ENCODE results near the gene SEL1L.
"Not testable (repeated sequence)": the region's sequence is repeated elsewhere in the genome, so short reads cannot be mapped to it uniquely, and the experiment has no call there.

SEL1L gene

DNA sequence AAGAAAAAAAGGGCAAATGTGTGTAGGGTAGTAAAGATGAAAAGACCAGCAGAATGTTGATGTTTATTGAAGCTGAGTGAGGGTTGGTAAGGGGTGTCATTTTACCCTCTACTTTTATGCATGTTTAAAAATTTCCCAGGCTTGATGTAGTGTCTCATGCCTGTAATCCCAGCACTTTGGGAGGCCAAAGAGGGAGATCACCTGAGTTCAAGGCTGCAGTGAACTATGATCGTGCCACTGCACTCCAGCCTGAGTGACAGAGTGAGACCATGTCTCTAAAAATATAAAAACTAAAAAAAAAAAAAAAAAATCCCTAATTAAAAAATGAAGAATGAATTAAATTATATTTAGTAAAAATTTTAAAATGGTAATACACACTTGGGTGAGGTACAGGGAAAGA lies 8.5 kb downstream of the SEL1L start:
- no peak for DNase-seq

DNA sequence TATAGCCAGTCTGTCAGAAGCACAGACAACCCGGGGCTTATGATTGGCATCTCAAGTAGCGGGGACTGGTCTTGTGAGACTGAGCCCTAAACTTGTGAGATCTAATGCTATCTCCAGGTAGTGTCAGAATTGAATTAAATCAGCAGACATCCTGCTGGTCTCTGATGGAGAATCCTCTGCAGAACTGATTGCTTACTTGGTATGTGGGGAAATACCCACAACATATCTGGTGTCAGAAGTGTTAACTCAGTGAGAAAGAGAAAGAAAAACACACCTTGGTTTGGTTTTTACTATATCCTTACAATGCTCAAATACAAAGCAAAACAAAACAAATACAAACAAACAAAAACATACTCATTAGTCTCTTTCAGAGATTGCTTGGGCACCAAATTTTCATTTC lies 10.0 kb downstream of the SEL1L start:
- DNase-seq, result no peak

DNA sequence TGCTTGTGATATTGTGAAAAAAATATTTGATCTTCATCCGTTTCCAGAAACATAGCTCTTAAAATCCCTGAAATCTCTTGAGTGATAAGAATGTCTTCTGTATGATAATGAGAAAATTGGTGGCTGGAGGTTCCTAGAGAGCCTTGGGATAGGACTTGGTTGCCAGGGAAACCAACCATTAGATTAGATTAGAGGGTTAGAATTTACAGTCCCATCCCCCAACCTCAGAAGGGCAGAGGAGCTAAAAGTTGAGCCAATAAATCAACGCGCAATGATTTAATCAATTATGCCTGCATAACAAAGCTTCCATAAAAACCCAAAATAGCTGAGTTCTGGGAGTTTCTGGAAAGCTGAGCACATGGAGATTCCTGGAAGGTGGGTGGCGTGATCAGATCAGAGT lies 10.6 kb downstream of the SEL1L start:
- no peak for DNase-seq

DNA sequence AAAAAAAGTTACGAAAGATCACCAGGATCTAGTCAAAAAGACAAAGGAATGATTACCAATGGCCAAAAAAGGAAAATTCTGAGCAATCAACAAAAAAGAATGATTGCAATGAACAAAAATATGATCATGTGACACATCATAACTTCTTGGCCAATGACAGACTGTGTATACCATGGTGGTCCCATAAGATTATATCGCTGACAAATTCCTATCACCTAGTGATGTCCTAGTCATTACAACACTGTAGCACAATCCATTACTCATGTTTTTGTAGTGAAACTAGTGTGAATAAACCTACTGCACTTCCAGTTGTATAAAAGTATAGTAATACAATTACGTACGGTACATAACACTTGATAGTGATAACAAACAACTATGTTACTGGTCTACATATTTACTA lies 12.3 kb downstream of the SEL1L start:
- no peak for DNase-seq

DNA sequence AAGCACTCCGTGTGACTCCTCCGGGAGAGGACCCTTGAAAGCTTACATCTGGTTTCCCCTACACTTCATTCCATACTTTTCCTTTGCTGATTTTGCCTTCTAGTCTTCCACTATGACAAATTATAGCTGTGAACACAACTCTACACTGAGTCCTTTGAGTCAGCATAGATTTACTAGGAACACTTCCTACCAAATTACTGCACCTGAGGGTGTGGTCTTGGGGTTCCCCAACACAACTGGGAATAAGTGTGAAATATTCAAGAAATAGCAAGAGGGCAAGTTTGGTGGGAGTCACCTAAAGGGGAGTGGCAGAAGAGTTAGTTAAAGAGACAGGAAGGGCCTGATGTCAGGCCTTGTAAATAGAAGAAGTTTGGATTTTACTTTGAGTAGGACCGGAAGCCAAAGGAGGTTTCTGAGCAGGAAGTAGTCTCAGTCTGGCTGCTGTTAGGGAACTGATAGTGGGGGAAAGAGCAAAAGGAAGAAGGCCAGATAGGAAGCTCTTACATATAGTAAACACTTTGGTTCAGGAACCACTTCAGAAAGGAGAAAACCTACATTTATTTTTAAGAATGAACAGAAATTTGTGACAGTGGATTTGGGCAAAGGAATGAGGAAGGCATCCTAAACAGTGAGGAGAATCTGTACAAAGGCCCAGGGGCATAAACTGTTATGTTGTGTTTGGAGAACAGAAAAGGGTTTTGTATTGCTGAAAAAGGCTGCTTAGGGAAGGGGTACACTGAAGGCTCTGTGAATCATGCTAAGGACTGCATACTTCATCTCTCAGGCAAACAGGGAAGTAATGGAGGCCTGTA lies 14.2 kb downstream of the SEL1L start:
- DNase-seq, result peak; percentile 90 to 94

DNA sequence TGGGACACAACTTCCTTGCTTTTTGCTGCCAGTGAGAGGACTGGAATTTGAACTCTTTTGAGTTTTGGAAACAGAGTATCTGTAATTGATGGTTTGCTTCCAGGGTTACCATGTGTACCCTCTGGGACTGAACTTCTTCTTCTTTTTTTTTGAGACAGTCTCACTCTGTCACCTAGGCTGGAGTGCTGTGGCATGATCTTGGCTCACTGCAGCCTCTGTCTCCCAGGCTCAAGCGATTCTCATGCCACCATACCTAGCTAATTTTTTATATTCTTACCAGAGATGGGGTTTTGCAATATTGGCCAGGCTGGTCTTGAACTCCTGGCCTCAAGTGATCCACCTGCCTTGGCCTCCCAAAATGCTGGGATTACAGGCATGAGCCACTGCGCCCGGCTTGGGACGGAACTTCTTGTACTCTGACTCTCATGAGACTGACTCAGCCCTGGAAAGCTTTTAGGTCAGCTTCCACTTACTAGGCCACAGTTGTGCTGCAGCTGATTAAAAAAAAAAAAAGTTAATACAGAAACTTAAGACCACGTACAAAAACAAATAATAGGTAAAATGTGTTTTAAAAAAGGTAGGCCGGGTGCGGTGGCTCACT lies 15.8 kb downstream of the SEL1L start:
- peak in 1 of 2 donors; percentile 78 for DNase-seq

DNA sequence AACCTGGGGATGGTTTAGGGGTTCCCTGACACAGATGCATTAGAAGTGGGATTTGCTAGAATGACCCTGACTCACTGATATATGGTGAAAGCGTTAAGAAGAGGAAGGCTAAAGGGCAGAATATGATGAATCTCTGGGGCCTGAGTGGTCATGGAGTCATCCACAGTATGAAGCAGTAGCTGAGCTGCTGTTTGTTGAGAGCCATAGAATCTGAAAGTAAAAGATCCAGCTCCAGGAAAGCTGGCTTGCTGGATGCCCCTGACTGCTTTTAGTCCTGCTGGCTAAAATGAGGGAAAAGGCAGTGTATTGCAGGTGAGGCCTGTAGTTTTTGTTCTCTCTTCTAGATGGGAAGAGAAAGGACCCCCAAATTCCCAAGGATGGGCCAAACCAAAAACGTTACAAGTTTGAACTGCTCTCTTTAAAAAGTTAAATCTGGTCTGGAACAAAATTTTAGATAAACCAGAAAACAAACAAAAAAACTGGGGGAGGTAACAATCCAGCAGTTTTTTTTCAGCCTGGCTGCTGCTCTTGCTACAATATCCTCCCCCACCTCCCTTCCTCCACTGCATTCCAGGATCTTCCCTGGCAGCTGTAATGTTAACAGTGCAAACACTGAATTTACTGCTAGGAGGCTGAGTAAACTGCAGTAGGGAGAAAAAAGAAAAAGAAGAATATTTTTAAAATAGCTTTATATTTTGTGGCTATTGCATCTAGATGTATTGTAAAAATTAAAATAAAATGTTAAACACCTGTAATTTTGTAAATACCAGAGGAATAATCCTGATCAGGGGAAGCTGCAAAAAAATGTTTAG lies 16.5 kb downstream of the SEL1L start:
- DNase-seq, result peak; percentile 19 to 42

DNA sequence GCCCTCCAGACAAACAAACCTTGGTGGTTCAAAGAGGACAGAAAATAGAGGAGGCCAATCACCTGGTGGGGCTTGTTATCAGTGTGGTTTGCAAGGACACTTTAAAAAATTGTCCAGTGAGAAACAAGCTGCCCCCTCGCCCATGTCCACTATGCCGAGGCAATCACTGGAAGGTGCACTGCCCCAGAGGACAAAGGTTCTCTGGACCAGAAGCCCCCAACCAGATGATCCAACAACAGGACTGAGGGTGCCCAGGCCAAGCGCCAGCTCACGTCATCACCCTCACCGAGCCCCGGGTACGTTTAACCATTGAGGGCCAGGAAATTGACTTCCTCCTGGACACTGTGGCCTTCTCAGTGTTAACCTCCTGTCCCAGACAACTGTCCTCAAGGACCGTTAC lies 17.7 kb downstream of the SEL1L start:
- DNase-seq, result not testable (repeated sequence)

DNA sequence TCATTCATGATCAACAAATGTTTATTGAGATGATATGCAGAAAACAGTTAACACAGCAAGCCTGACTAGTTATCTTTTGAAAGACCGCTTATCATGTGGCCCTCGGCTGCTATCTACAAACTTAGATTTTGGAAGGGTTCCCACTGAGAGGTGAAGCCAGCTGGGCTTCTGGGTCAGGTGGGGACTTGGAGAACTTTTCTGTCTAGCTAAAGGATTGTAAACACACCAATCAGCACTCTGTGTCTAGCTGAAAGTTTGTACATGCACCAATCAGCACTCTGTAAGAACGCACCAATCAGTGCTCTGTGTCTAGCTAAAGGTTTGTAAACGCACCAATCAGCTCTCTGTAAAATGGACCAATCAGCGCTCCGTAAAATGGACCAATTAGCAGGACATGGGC lies 20.8 kb downstream of the SEL1L start:
- not testable (repeated sequence) for DNase-seq

DNA sequence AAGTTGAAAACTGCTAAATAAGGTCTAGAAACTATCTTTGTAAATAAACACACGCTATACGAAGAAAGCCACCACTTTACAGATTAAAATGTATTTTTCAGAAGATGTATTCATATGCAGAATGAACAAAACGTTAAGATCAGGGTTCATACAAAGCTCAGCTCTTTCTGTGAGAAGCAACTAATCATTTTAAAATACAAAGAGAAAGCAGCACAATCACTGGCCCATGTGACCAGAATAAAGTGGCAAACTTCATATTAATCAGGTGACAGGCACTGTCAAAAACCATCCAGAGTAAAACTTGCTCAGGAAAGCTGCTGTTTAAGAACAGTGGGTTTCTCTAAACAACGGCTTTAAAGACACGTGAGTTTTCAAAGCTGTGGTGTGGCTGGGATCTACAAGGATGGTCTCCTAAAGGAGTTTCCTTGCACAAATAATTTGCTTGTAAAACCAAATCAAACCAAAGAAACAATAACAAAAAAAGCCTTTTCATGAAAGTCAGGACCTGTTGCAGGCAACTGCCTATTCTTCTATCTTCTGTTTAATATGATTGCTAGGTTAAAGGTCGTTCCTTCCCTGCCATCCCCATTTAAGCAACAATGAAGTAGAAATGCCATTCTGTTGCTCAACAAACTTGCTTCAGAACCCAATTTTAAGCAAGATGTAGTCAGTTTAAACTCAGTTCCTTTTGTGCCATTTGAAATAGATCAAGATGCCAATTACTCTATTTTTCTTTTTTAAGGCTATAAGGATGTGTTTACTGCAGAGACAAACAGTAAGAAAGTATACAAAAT lies 22.3 kb downstream of the SEL1L start:
- DNase-seq, result peak; percentile 77 to 84

DNA sequence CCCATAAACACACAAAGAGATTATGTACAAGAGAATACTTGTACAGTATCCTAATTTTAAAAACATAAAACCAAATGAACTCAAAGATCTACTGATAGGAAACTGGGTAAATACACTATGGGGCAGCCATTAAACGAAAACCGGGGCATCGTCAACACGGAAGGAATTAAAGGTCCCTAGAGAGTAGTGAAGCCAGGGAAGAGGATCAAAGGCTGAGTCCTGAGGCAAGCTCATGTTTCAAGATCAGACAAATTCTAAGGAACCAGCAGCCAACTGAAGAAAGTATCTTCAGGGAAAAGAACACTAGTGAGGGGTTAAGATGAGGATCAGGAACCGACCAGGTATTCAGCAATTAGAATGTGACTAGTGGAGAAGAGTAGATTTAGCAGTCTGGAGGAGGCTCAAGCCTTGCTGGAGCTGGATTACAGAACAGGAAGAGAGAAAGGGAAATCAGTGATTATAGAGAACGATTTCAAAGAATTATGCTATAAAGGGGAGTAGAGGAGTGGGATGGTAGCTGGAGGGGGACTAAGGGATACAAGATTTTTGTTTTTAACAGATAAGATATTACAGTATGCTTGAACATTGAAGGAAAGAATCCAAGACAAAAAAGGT lies 23.7 kb downstream of the SEL1L start:
- peak in 1 of 2 donors; percentile 23 for DNase-seq

DNA sequence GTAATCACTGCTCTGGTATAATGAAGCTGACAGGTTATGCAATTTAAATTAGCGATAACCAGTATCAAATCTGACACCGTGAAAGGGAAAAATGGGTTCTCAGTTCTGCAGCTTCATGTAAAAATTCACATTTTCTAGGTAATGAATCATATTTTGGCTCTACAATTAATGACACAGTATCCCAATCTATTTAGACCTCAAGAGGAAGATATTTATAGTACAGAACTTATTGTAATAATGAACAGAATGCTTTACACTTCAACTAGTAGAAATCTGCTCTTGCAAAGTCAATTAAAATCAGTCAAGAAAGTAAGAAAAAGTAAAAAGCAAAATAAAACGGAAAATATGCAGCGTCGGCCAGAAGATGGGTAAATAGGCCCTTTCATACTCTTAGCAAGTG lies 24.3 kb downstream of the SEL1L start:
- no peak for DNase-seq

DNA sequence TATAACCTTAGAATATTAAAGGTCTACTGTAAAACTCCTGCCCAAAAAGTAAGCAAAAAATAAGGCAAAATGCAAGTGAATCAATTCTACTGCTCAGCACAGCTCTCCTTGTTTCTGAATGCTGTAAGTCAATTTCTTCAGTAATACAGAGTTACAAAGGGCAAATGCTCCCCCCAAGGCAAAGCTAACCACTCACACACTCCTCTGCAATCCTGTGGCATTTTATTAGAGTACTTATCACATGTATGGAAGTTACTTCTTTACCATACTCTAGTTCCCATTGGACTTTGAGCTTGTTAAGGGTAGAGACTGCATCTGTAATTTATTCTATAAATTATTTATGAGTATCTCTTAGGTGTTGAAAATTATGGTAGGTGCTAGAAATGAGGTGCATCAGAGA lies 27.2 kb downstream of the SEL1L start:
- no peak for DNase-seq

DNA sequence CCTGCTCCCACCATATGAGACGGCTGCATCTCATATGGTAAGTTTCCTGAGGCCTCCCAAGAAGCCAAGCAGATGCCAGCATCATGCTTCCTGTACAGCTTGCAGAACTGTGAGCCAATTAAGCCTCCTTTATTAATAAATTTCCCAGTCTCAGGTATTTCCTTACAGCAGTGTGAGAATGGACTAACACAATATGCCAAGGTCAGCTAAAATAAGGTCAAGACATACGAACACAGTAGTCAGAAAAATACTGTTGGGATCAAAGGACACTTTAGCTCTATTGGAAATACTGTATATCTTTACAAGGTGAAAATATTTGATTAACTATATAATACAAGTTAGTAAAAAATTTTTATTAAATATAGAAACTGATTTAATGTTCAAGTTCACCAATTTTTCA lies 28.8 kb downstream of the SEL1L start:
- no peak for DNase-seq

DNA sequence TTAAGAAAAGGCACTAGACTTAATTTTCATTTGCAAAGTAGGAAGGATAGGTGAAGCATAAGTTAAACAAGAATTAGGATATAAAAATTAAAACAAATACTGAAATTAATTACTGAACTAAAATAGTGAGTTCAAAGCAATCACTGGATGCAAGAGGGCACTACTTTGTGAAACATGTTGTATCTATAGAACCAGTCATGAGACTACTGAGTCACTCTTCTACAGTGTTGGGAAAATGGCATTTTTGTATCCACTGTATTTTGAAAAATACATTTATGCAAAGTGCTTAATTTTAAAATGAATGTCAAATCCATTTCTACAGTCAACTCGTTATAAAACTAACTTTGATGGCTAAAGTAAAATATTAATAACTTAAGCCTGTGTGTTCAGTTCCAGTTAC lies 47.9 kb downstream of the SEL1L start:
- DNase-seq, result peak; percentile 34 to 42

DNA sequence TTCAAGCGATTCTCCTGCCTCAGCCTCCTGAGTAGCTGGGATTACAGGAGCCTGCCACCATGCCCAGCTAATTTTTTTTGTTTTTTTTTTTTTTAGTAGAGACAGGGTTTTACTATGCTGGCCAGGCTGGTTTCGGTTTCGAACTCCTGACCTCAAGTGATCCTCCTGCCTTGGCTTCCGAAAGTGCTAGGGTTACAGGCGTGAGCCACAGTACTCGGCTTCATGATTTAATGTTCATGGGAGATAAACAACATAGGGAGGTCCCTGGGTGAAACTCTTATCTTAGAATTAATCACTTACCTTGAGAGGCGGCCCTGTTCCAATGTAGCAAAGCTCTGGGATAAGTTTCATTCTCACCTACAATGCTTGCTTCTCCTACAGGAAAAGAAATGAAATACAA lies 48.3 kb downstream of the SEL1L start:
- no peak for DNase-seq

DNA sequence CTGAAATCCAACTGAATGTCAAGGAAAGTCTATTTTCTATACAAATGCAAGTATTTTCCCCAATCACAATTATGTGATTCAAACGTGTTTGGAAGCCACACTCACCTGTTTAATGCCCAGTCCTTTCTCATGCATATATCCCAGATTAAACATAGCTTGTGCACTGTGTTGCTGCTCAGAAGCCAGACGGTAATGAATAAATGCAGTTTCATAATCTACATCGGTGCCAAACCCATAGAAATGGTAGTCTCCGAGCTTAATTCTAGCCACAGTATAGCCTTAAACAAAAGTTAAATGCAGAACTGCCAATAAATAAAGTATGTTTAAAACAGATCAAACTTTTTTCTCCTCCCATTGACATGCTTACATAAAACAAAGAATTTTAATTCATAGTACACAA lies 49.5 kb downstream of the SEL1L start:
- DNase-seq, result no peak

DNA sequence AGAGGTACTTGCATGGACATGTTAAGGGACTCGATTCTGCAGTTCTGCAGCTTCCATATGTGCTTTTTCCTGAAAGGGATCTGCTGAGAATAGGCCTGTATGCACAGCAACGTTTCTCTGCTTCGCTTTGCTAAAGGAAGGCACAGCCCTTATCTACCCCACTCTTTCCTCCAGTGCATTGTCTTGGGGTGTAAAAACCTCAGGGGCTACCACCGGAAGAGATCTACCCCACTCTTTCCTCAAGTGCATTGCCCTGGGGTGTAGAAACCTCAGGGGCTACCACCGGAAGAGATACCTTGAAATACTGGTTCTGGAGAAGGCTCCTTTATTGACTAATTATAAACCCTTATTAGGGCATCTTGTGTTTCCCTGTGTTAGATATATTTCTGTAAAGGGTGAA lies 52.9 kb downstream of the SEL1L start:
- no peak for DNase-seq

DNA sequence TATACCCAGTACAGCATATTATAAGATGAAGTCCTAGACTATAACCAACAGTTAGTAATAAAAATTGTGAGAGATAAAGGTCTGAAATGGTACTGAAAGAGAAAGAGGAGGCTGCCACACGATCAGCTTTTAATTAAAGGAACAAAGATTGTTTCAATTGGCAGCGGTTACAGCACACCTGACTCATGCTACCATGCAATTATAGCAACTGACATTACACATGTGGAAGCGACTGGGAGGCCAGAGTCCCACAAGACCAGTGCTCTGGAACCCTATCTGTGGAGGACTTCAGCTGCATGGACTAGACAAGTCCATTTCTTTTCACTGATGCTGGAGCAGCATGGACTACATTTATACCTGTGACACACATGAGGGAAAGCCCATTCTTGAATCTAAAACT lies 55.2 kb downstream of the SEL1L start:
- no peak for DNase-seq

DNA sequence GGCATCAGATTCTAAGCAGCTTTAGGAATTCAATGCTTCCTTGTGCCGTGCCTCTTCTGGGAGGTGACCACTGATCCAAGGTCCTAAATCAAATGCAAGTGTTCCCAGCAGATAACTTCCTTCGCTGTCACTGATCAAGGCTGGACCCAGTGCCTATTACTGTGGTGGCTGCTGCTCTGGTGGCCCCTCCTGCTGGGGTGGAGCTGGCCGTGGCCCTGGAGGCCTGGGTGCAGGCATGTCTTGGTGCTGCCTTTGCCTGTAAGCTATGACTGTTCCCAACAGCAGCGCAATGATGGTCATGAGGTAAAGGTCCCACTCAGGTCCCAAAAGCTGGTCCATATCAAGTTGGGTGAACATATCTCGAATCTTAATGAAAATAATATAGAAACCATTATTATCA lies 56.8 kb downstream of the SEL1L start:
- DNase-seq, result no peak

DNA sequence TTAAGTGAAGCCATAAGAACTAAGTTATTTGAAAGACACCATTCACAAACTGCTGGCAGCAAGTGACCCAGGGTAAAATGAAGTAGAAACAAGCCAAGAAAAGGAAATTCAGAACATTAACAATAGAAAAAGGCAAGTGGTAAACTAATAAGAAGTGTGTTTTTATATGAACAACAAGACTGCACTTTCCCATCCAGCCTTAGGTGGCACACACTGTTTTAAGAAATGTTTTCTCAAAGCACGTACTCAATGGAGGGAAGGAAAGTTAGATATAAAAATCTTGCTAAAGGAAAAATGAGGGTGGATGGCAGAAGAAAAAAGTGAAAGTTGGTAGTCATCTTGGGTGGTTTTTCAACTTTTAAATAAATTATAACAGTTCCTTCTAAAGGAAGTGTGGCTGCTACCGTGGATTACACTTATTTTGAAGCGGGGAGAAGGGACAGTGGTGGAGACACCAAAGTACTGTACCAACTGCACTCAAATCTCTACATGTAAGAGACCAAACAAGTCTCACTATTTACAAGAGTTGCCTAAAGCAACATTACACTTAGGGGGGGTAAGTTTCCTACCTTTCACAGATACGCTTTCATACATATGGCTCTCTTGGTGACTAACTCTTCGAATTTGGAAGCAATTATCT lies 58.8 kb downstream of the SEL1L start:
- DNase-seq, result no peak

DNA sequence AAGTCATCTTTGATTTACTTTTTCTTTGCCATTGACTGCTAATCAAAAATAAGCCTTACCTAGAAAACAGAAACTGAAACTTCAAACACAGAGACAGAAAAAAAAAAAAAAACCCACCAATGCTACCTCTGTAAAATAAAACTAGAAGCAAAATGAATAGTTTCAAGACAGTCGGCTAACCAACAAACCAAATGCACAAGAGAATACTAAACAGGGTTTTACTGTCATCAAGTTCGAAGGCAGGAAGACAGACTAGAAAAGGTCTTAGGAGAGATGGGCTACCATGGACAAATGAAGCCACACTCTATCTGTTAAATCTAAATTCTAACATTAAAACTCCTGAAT lies 59.5 kb downstream of the SEL1L start:
- DNase-seq, result no peak

All from inflammatory macrophage (primary cell).